Measurements from ENCODE around the gene YARS1. TPM values are rescaled to one million over a fixed set of nuclear protein-coding genes. Genes with fewer than 3 reads are reported as not detected.
A peak's percentile ranks its signal among the peaks of the same experiment; 100 is the strongest.

Gene YARS1
- total RNA-seq, 1 experiment from 2014 or later: 120 TPM

DNA sequence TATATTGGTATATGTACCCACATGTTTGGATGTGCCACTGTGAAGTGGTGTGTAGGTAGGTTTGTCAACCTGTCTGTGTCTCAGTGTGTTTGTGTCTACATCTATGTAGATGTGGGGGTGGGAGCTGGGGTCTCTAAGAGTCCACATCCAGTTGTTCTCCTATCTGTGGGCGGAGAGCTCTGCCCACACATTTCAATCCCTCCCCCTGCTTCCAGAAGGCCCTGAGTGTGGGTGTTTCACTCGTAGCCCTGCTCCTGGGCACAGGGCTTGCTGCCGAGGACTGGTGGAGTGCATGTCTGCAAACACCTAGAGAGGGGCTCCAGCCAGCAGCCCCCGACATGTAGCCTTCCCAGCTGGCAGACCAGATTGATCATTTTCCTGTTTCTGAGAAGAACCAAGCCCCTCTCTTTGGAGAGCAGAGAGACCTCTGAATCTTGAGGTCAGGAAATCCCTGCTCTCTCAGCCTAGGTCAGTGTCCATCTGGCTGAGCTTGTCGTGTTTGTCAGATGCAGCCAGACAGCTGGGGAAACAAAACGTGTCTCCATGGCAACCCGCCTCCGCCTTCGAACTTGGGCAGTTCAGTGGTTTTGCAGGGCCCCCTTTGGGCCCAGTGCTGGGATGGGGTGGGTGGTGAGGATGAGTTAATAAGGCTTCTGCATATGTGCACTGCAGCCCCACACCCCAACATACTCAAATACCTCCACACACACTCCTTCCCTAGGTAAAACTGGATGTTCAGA is 83.4 kb downstream of the YARS1 start:
- H3K27ac ChIP-seq (ENCODE audit: low read length): no peak overlapping the region
- TF ChIP-seq, protein P1, sequence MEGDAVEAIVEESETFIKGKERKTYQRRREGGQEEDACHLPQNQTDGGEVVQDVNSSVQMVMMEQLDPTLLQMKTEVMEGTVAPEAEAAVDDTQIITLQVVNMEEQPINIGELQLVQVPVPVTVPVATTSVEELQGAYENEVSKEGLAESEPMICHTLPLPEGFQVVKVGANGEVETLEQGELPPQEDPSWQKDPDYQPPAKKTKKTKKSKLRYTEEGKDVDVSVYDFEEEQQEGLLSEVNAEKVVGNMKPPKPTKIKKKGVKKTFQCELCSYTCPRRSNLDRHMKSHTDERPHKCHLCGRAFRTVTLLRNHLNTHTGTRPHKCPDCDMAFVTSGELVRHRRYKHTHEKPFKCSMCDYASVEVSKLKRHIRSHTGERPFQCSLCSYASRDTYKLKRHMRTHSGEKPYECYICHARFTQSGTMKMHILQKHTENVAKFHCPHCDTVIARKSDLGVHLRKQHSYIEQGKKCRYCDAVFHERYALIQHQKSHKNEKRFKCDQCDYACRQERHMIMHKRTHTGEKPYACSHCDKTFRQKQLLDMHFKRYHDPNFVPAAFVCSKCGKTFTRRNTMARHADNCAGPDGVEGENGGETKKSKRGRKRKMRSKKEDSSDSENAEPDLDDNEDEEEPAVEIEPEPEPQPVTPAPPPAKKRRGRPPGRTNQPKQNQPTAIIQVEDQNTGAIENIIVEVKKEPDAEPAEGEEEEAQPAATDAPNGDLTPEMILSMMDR (IDR thresholded peaks at IDR 0.05): no peak
- TF ChIP-seq TCF7L2 (IDR thresholded peaks at IDR 0.05; ENCODE audit: low read depth, low read length) (no peak), SIN3A (IDR thresholded peaks at IDR 0.05; ENCODE audit: borderline replicate concordance, insufficient read depth, low read depth, low read length) (no peak), POLR2AphosphoS5 (IDR thresholded peaks at IDR 0.05; ENCODE audit: low read depth, low read length) (no peak)
- TF ChIP-seq, protein P2, sequence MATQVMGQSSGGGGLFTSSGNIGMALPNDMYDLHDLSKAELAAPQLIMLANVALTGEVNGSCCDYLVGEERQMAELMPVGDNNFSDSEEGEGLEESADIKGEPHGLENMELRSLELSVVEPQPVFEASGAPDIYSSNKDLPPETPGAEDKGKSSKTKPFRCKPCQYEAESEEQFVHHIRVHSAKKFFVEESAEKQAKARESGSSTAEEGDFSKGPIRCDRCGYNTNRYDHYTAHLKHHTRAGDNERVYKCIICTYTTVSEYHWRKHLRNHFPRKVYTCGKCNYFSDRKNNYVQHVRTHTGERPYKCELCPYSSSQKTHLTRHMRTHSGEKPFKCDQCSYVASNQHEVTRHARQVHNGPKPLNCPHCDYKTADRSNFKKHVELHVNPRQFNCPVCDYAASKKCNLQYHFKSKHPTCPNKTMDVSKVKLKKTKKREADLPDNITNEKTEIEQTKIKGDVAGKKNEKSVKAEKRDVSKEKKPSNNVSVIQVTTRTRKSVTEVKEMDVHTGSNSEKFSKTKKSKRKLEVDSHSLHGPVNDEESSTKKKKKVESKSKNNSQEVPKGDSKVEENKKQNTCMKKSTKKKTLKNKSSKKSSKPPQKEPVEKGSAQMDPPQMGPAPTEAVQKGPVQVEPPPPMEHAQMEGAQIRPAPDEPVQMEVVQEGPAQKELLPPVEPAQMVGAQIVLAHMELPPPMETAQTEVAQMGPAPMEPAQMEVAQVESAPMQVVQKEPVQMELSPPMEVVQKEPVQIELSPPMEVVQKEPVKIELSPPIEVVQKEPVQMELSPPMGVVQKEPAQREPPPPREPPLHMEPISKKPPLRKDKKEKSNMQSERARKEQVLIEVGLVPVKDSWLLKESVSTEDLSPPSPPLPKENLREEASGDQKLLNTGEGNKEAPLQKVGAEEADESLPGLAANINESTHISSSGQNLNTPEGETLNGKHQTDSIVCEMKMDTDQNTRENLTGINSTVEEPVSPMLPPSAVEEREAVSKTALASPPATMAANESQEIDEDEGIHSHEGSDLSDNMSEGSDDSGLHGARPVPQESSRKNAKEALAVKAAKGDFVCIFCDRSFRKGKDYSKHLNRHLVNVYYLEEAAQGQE (IDR thresholded peaks at IDR 0.05; ENCODE audit: insufficient read depth in 1 of 2, low read depth in 2 of 2, low read length in 1 of 2): no peak
- H3K36me3 ChIP-seq (ENCODE audit: control insufficient read depth, insufficient read depth, low read length): no peaks in the 10 kb centered on the region
- ATAC-seq (no peak), DNase-seq (ENCODE audit: low read depth, low spot score) (no peak)
- H3K9me3 ChIP-seq (ENCODE audit: control insufficient read depth, insufficient read depth, low read depth, low read length): no peaks in the 10 kb centered on the region
- in situ Hi-C loops (cut with HindIII; ENCODE audit: low pct_unique_long_range_greater_than_20kb, low sequenced_read_pairs) (no loop called here), intact Hi-C loops (cut with micrococcal nuclease; ENCODE audit: unreplicated experiment) (no loop called here)
- peaks cover 15% of the 10 kb centered on the region; the same call in 1 of the 2 replicates for H3K4me1 ChIP-seq (ENCODE audit: control insufficient read depth, insufficient read depth, low read length)
- H3K4me3 ChIP-seq (ENCODE audit: low read depth in 2 of 2, low read length in 2 of 2): no peak overlapping the region
- no TSS peak for BruUV-seq (replicated peaks)
- ChIA-PET POLR2A (no interaction called here), CTCF (interaction anchor here (0.6 kb wide), 1 partner anchor 62 kb away, joined by 3 read pairs; no protein-coding TSS in a partner anchor)
- H3K27me3 ChIP-seq (ENCODE audit: control insufficient read depth, insufficient read depth, low read length): no peaks in the 10 kb centered on the region

DNA sequence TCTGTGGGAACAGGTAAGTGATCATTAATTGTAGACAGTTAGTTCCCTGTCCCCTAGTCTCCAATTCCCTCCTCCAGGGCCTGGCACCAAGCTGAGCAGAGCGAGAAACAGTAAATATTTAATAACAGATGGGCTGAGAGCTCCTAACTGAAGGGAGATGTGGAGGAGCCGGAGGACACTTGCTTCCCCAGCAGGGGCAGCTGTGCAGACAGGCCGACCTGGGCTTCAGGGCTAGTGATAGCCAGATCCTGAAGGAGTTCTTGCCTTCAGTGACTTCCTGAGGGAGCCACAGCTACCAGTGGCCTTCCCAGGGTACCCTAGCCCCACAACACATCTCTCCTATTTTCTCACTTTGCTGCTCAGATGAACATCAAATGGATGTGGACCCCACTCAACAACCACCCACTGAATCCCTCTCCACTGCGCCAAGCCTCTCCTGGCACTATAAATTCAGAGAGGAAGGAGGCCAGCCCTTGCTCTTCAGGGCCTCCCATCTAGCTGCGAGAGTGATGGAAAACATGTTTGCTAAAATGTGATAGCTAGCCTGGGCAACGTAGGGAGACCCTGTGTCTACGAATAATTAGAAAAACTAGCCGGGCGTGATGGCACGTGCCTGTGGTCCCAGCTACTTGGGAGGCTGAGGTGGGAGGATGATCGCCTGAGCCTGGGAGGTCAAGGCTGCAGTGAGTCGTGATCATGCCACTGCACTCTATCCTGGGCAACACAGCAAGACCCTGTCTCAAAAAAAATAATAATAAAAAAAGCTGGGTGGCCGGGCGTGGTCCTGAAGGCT is 87.7 kb downstream of the YARS1 start:
- Histone ChIP-seq H3K27me3 (ENCODE audit: control insufficient read depth, insufficient read depth, low read length) (no peaks in the 10 kb centered on the region), H3K9me3 (ENCODE audit: control insufficient read depth, insufficient read depth, low read depth, low read length) (no peaks in the 10 kb centered on the region), H3K4me1 (ENCODE audit: control insufficient read depth, insufficient read depth, low read length) (peaks cover 13% of the 10 kb centered on the region; the same call in 1 of the 2 replicates), H3K36me3 (ENCODE audit: control insufficient read depth, insufficient read depth, low read length) (no peaks in the 10 kb centered on the region), H3K27ac (ENCODE audit: low read length) (no peak overlapping the region), H3K4me3 (ENCODE audit: low read depth in 2 of 2, low read length in 2 of 2) (no peak overlapping the region)
- TF ChIP-seq POLR2AphosphoS5 (IDR thresholded peaks at IDR 0.05; ENCODE audit: low read depth, low read length) (no peak), SIN3A (IDR thresholded peaks at IDR 0.05; ENCODE audit: borderline replicate concordance, insufficient read depth, low read depth, low read length) (no peak), TCF7L2 (IDR thresholded peaks at IDR 0.05; ENCODE audit: low read depth, low read length) (no peak)
- TF ChIP-seq, protein P1 (IDR thresholded peaks at IDR 0.05): no peak
- TF ChIP-seq, protein P2 (IDR thresholded peaks at IDR 0.05; ENCODE audit: insufficient read depth in 1 of 2, low read depth in 2 of 2, low read length in 1 of 2): no peak
- POLR2A ChIA-PET: no interaction called here
- intact Hi-C loops (cut with micrococcal nuclease; ENCODE audit: unreplicated experiment): no loop called here
- CTCF ChIA-PET: interaction anchor here (0.8 to 1.8 kb wide), 3 partner anchors 10 to 43 kb away, joined by 3 to 8 read pairs (median 4); no protein-coding TSS in a partner anchor
- BruUV-seq (replicated peaks): no TSS peak
- in situ Hi-C loops (cut with HindIII; ENCODE audit: low pct_unique_long_range_greater_than_20kb, low sequenced_read_pairs): no loop called here
- DNase-seq (ENCODE audit: low read depth, low spot score): no peak
- peak; percentile 67 for ATAC-seq
